ENCODE measurements around the gene LAMB1. TPM values are rescaled to one million over a fixed set of nuclear protein-coding genes. Genes with fewer than 3 reads are reported as not detected.

The LAMB1 gene
- total and polyA plus RNA-seq, 2 of the 13 experiments (the other 11 are each of a cell fraction or from before 2014, with no cell fraction given), result 109 to 124 TPM

- TF ChIP-seq, protein P1, sequence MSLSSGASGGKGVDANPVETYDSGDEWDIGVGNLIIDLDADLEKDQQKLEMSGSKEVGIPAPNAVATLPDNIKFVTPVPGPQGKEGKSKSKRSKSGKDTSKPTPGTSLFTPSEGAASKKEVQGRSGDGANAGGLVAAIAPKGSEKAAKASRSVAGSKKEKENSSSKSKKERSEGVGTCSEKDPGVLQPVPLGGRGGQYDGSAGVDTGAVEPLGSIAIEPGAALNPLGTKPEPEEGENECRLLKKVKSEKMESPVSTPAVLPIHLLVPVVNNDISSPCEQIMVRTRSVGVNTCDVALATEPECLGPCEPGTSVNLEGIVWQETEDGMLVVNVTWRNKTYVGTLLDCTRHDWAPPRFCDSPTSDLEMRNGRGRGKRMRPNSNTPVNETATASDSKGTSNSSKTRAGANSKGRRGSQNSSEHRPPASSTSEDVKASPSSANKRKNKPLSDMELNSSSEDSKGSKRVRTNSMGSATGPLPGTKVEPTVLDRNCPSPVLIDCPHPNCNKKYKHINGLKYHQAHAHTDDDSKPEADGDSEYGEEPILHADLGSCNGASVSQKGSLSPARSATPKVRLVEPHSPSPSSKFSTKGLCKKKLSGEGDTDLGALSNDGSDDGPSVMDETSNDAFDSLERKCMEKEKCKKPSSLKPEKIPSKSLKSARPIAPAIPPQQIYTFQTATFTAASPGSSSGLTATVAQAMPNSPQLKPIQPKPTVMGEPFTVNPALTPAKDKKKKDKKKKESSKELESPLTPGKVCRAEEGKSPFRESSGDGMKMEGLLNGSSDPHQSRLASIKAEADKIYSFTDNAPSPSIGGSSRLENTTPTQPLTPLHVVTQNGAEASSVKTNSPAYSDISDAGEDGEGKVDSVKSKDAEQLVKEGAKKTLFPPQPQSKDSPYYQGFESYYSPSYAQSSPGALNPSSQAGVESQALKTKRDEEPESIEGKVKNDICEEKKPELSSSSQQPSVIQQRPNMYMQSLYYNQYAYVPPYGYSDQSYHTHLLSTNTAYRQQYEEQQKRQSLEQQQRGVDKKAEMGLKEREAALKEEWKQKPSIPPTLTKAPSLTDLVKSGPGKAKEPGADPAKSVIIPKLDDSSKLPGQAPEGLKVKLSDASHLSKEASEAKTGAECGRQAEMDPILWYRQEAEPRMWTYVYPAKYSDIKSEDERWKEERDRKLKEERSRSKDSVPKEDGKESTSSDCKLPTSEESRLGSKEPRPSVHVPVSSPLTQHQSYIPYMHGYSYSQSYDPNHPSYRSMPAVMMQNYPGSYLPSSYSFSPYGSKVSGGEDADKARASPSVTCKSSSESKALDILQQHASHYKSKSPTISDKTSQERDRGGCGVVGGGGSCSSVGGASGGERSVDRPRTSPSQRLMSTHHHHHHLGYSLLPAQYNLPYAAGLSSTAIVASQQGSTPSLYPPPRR (CRISPR knock-in tag; IDR thresholded peaks at IDR 0.05; ENCODE audit: borderline replicate concordance), result no peak
- TF ChIP-seq ZNF615 (CRISPR knock-in tag; IDR thresholded peaks at IDR 0.05; ENCODE audit: borderline replicate concordance) (no peak), ADNP (CRISPR knock-in tag; IDR thresholded peaks at IDR 0.05) (peak; percentile 54; the same call in 1 of the 2 replicates), ZNF552 (CRISPR knock-in tag; IDR thresholded peaks at IDR 0.05; ENCODE audit: borderline replicate concordance) (peak; percentile 46; the same call in 1 of the 2 replicates), ZBTB46 (CRISPR knock-in tag; IDR thresholded peaks at IDR 0.05; ENCODE audit: borderline replicate concordance) (no peak), ESRRA (CRISPR knock-in tag; IDR thresholded peaks at IDR 0.05; ENCODE audit: low read depth) (no peak), MZF1 (CRISPR knock-in tag; IDR thresholded peaks at IDR 0.05; ENCODE audit: borderline replicate concordance) (0 out of 2 replicates have a peak, but pooled peaks have one; percentile 76), TBX3 (IDR thresholded peaks at IDR 0.05; ENCODE audit: borderline replicate concordance) (peak; percentile 35; the same call in 1 of the 2 replicates), DR1 (CRISPR knock-in tag; IDR thresholded peaks at IDR 0.05) (no peak), ZNF619 (CRISPR knock-in tag; IDR thresholded peaks at IDR 0.05) (peak; percentile 65), RFX3 (CRISPR knock-in tag; IDR thresholded peaks at IDR 0.05) (no peak), SP1 (IDR thresholded peaks at IDR 0.05) (no peak), SP1 (CRISPR knock-in tag; IDR thresholded peaks at IDR 0.05) (peak; percentile 41; the same call in 1 of the 2 replicates), SIN3B (IDR thresholded peaks at IDR 0.05; ENCODE audit: low read length) (no peak), TBL1XR1 (IDR thresholded peaks at IDR 0.05; ENCODE audit: borderline replicate concordance, low read length, partially characterized antibody) (no peak), HOXA9 (CRISPR knock-in tag; IDR thresholded peaks at IDR 0.05; ENCODE audit: borderline replicate concordance) (peak; percentile 83; the same call in 1 of the 2 replicates), HOXD1 (CRISPR knock-in tag; IDR thresholded peaks at IDR 0.05) (no peak), KDM1A (CRISPR knock-in tag; IDR thresholded peaks at IDR 0.05) (no peak), ZNF792 (CRISPR knock-in tag; IDR thresholded peaks at IDR 0.05) (no peak), MYNN (CRISPR knock-in tag; IDR thresholded peaks at IDR 0.05; ENCODE audit: low read depth) (peak; percentile 87; the same call in 1 of the 2 replicates)
- TF ChIP-seq, protein P2, sequence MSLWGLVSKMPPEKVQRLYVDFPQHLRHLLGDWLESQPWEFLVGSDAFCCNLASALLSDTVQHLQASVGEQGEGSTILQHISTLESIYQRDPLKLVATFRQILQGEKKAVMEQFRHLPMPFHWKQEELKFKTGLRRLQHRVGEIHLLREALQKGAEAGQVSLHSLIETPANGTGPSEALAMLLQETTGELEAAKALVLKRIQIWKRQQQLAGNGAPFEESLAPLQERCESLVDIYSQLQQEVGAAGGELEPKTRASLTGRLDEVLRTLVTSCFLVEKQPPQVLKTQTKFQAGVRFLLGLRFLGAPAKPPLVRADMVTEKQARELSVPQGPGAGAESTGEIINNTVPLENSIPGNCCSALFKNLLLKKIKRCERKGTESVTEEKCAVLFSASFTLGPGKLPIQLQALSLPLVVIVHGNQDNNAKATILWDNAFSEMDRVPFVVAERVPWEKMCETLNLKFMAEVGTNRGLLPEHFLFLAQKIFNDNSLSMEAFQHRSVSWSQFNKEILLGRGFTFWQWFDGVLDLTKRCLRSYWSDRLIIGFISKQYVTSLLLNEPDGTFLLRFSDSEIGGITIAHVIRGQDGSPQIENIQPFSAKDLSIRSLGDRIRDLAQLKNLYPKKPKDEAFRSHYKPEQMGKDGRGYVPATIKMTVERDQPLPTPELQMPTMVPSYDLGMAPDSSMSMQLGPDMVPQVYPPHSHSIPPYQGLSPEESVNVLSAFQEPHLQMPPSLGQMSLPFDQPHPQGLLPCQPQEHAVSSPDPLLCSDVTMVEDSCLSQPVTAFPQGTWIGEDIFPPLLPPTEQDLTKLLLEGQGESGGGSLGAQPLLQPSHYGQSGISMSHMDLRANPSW (CRISPR knock-in tag; IDR thresholded peaks at IDR 0.05; ENCODE audit: borderline replicate concordance), result peak; percentile 55; the same call in 1 of the 2 replicates
Observed at GRCh38 chr7:107890962-107891635, 111.9 kb downstream of the LAMB1 start, which contains the start of gene DLD (continued).

All from HepG2 (cell line).